Smooth muscle cell (in vitro differentiated cells): ENCODE results near the gene SLAMF6. TPM values are rescaled to one million over a fixed set of nuclear protein-coding genes. Genes with fewer than 3 reads are reported as not detected.

Experiments
- DNase-seq: peaks from one replicate; lab custom pipeline; 2025; ENCODE audit not compliant: unreplicated experiment; lab: John Stamatoyannopoulos, UW
- H2AFZ ChIP-seq: fragments of 200-600 bp; sonication (generic); 2 replicates; pipeline ENCODE4 v1.6.0; 2016; ENCODE audit warnings: antibody characterized with exemption, low read depth, mild to moderate bottlenecking
- H3F3A ChIP-seq: fragments of 200-600 bp; sonication (generic); 2 replicates; pipeline ENCODE4 v1.6.0; 2017; ENCODE audit warnings: antibody characterized with exemption, low read depth
- H3K27ac ChIP-seq: fragments of 200-600 bp; sonication (generic); 2 replicates; pipeline ENCODE4 v1.5.1; 2016; ENCODE audit warnings: low read depth, mild to moderate bottlenecking
- H3K27me3 ChIP-seq: fragments of 200-600 bp; sonication (generic); 2 replicates; pipeline ENCODE4 v1.6.1; 2016; ENCODE audit warnings: low read depth, mild to moderate bottlenecking
- H3K36me3 ChIP-seq: fragments of 200-600 bp; sonication (generic); 2 replicates; pipeline ENCODE4 v1.5.1; 2016; ENCODE audit warnings: low read depth
- H3K4me1 ChIP-seq: fragments of 200-600 bp; sonication (generic); 2 replicates; pipeline ENCODE4 v1.5.1; 2016; ENCODE audit warnings: low read depth
- H3K4me2 ChIP-seq: fragments of 200-600 bp; sonication (generic); 2 replicates; pipeline ENCODE4 v1.6.0; 2016; ENCODE audit warnings: mild to moderate bottlenecking
- H3K4me3 ChIP-seq: fragments of 200-600 bp; sonication (generic); 2 replicates; pipeline ENCODE4 v1.5.1; 2016; ENCODE audit warnings: mild to moderate bottlenecking
- H3K79me2 ChIP-seq: fragments of 200-600 bp; sonication (generic); 2 replicates; pipeline ENCODE4 v1.6.0; 2016; ENCODE audit warnings: low read depth, mild to moderate bottlenecking
- H3K9ac ChIP-seq: fragments of 200-600 bp; sonication (generic); 2 replicates; pipeline ENCODE4 v1.6.0; 2016; ENCODE audit warnings: low read depth
- H3K9me3 ChIP-seq: fragments of 200-600 bp; sonication (generic); replicated peaks from 2 replicates; pipeline ENCODE4 v1.5.1; 2016; ENCODE audit warnings: low read depth
- H4K20me1 ChIP-seq: fragments of 200-600 bp; sonication (generic); 2 replicates; pipeline ENCODE4 v1.6.0; 2016; ENCODE audit warnings: low read depth
- CTCF ChIP-seq: fragments of 200-600 bp; sonication (generic); IDR thresholded peaks from 2 replicates; pipeline ENCODE4 v1.5.1; 2017; ENCODE audit warnings: borderline replicate concordance, mild to moderate bottlenecking, antibody characterized with exemption; ENCODE audit not compliant: insufficient read depth, poor library complexity, severe bottlenecking
- WGBS: methylation state at CpG from one replicate; pipeline ENCODE4 v1.1.7; 2016; ENCODE audit warnings: low lambda C conversion rate; 5-methylcytosine and 5-hydroxymethylcytosine counted together
- polyA plus RNA-seq: library from polyadenylated mRNA; unstranded; fragments of >200 nt; fragmentation: Nextera tagmentation; extraction: Ambion mirVana; gene quantifications from 2 replicates; pipeline ENCODE4 v1.2.1, GENCODE V29; 2016
- total RNA-seq: library from RNA; depleted of rRNA; stranded (reverse); fragments of >200 nt; gene quantifications from 2 replicates; pipeline ENCODE4 v1.2.3, GENCODE V29; 2014

Gene SLAMF6
- total and polyA plus RNA-seq, 2 experiments from 2014 or later = not detected

DNA sequence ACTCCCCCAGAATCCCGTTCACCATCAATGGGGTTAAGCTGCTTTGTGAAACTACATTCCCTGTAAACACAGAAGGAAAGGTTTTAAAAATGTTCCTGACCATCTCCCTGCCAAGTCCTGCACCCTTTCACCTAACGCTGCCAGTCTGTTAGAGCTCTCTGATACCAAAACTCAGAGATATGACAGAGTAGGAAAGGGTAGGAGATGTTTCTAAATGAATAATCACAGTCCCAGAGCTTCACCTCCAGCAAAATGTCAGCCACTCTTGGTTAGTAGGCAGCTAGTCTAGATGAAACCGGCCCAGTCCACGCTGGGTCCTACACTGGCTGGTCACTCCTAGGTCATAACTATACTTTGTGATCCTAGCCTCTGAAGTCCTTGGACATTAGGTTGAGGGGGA, 26.7 kb downstream of the SLAMF6 start:
- no peak overlapping the region for H3K9ac ChIP-seq
- H3K27ac ChIP-seq = no peak overlapping the region
- TF ChIP-seq CTCF = no peak
- no peaks in the 10 kb centered on the region for H3K36me3 ChIP-seq
- no peaks in the 10 kb centered on the region for H3K4me1 ChIP-seq
- H2AFZ ChIP-seq = no peak overlapping the region
- H3K4me2 ChIP-seq = no peak overlapping the region
- no peaks in the 10 kb centered on the region for H3F3A ChIP-seq
- H3K79me2 ChIP-seq = no peaks in the 10 kb centered on the region
- WGBS = 94% methylated on average over 4 of the region's 4 CpGs
- no peaks in the 10 kb centered on the region for H3K27me3 ChIP-seq
- no peak for DNase-seq
- H3K9me3 ChIP-seq = no peaks in the 10 kb centered on the region
- no peak overlapping the region for H3K4me3 ChIP-seq
- H4K20me1 ChIP-seq = no peaks in the 10 kb centered on the region

GRCh38 chr1:160494620-160495019, 28.4 kb downstream of the SLAMF6 start:
- Histone ChIP-seq H4K20me1 (no peaks in the 10 kb centered on the region), H3K36me3 (no peaks in the 10 kb centered on the region), H3K79me2 (no peaks in the 10 kb centered on the region), H3F3A (no peaks in the 10 kb centered on the region), H3K9me3 (no peaks in the 10 kb centered on the region), H3K4me1 (no peaks in the 10 kb centered on the region), H2AFZ (no peak overlapping the region), H3K4me2 (no peak overlapping the region), H3K4me3 (no peak overlapping the region), H3K9ac (no peak overlapping the region), H3K27me3 (no peaks in the 10 kb centered on the region), H3K27ac (no peak overlapping the region)
- no peak for DNase-seq
- no peak for TF ChIP-seq CTCF
- 78% methylated on average over 3 of the region's 3 CpGs for WGBS

GRCh38 chr1:160492617-160493016, 30.4 kb downstream of the SLAMF6 start:
- H3K4me3 ChIP-seq = no peak overlapping the region
- no peaks in the 10 kb centered on the region for H3K79me2 ChIP-seq
- H3K9ac ChIP-seq = no peak overlapping the region
- H3F3A ChIP-seq = no peaks in the 10 kb centered on the region
- no peak for TF ChIP-seq CTCF
- no peaks in the 10 kb centered on the region for H3K27me3 ChIP-seq
- no peaks in the 10 kb centered on the region for H3K36me3 ChIP-seq
- H3K9me3 ChIP-seq = no peaks in the 10 kb centered on the region
- no peaks in the 10 kb centered on the region for H4K20me1 ChIP-seq
- WGBS = 91% methylated on average over 2 of the region's 2 CpGs
- H3K4me1 ChIP-seq = no peaks in the 10 kb centered on the region
- H3K27ac ChIP-seq = no peak overlapping the region
- no peak for DNase-seq
- no peak overlapping the region for H2AFZ ChIP-seq
- no peak overlapping the region for H3K4me2 ChIP-seq

DNA sequence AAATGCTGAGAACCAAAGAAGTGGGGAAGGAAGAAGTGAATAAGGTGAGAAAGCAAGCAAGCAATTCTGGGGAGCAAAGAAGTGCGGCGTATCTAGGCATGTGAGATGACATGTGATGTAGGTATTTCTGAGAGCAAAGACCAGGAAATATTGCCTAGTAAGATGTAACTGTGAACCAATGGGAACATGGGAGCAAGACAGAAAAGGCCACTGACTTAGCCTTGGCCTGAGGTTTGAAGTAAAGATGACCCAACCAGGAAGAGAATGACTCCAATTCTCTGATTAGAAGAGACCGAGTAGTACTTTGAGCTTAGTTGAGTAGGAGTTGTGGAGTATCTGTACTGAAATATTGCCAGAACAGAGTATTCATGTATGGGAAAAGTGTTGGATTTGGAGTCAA, 31.1 kb downstream of the SLAMF6 start:
- Histone ChIP-seq H3K27me3 (no peaks in the 10 kb centered on the region), H3F3A (no peaks in the 10 kb centered on the region), H2AFZ (no peak overlapping the region), H3K79me2 (no peaks in the 10 kb centered on the region), H3K9me3 (no peaks in the 10 kb centered on the region), H4K20me1 (no peaks in the 10 kb centered on the region), H3K4me3 (no peak overlapping the region), H3K27ac (no peak overlapping the region), H3K4me2 (no peak overlapping the region), H3K36me3 (no peaks in the 10 kb centered on the region), H3K9ac (no peak overlapping the region), H3K4me1 (no peaks in the 10 kb centered on the region)
- TF ChIP-seq CTCF = no peak
- 93% methylated on average over 3 of the region's 3 CpGs for WGBS
- no peak for DNase-seq
